GM12874 (cell line): ENCODE measurements around the gene CIBAR2.

ENCODE experiments used
- TF ChIP-seq, protein P1 (sequence below): IDR thresholded peaks from 2 replicates; pipeline ENCODE4 v1.5.1; 2011; ENCODE audit warnings: low read depth, mild to moderate bottlenecking, control low read depth, low read length, moderate library complexity; ENCODE audit not compliant: insufficient read depth

Gene CIBAR2

DNA sequence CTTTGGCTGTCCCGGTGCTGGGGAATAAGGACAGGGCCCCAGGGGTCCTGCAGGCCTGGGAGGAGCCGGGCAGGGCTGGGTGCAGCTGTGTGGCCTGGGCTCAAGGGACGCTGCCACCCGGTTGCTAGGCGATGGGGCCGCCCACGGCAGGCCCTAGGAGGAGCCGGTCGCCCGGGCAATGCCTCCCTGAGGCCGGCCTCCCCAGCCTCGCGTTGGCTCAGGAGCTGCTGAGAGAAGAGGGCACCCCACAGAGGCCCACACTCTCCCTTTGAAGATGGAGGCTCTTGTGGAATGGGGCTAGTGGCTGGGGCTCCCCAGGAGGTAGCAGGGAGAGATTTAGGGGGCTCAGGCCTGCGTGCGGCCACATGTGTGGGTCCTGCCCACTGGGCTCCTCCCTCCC, at the start of gene CIBAR2:
TSS of gene CIBAR2 (minus strand) at position 109 of the 400 bp plus-strand sequence. CDS start 120 bp downstream, outside the sequence.
- TF ChIP-seq, protein P1, sequence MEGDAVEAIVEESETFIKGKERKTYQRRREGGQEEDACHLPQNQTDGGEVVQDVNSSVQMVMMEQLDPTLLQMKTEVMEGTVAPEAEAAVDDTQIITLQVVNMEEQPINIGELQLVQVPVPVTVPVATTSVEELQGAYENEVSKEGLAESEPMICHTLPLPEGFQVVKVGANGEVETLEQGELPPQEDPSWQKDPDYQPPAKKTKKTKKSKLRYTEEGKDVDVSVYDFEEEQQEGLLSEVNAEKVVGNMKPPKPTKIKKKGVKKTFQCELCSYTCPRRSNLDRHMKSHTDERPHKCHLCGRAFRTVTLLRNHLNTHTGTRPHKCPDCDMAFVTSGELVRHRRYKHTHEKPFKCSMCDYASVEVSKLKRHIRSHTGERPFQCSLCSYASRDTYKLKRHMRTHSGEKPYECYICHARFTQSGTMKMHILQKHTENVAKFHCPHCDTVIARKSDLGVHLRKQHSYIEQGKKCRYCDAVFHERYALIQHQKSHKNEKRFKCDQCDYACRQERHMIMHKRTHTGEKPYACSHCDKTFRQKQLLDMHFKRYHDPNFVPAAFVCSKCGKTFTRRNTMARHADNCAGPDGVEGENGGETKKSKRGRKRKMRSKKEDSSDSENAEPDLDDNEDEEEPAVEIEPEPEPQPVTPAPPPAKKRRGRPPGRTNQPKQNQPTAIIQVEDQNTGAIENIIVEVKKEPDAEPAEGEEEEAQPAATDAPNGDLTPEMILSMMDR, result no peak

DNA sequence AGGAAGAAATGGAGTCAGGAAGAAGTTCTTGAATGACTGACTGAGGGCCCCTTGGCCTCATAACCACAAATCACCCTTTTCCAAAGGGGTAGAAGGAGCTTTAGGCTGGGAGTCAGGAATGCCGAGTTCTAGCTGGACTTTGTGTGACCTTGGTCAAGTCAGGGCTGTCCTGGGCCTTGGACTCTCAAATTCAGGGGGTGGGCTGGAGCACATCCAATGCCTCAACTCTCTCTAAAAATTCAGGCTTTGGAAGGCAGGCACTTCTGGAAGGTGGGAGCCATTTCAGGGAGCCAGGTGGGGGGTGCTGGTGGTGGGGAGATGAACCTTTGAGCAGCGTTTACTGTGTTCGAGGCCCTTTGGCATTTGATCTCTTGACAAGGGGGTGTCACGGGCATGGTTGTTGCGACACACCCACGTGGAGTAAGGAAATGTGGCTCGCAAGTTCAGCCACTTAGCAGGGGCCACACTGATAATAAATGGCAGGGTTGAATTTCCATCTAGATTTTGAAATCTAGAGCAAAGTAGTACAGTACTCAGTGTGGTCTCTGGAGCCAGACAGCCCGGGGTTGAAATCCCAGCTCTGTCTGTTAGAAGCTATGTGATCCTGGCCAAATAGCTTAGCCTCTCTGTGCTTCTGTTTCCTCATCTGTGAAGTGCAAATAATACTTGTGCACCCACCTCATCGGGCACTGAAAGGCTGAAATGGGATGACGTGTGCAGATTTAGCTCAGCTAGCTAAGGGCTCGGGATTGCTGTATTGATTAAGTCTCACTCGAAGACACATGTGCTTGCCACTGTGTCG, 47.1 kb upstream of the CIBAR2 start:
- TF ChIP-seq, protein P1, result no peak

DNA sequence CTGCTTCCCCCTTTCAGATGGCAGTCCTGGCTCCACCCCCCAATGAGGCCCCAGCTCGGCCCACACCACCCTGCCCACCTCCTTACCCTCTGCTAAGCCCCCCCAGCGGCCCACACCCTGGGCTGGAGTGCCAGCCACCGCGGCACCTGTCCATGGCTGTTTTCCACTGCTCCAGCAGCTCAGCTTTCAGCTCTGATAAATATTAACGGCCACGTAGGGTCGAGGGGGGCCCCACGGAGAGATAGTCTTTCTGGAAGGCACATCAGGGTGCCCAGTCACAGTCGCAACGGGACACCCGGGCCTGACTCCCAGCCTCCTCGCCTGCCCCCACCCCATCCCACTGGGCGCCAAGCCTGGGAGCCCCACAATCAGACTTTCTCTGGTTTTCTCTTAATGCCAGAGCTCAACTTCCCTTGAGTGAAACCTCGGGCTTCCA, 46.5 kb upstream of the CIBAR2 start:
- TF ChIP-seq, protein P1, result no peak

DNA sequence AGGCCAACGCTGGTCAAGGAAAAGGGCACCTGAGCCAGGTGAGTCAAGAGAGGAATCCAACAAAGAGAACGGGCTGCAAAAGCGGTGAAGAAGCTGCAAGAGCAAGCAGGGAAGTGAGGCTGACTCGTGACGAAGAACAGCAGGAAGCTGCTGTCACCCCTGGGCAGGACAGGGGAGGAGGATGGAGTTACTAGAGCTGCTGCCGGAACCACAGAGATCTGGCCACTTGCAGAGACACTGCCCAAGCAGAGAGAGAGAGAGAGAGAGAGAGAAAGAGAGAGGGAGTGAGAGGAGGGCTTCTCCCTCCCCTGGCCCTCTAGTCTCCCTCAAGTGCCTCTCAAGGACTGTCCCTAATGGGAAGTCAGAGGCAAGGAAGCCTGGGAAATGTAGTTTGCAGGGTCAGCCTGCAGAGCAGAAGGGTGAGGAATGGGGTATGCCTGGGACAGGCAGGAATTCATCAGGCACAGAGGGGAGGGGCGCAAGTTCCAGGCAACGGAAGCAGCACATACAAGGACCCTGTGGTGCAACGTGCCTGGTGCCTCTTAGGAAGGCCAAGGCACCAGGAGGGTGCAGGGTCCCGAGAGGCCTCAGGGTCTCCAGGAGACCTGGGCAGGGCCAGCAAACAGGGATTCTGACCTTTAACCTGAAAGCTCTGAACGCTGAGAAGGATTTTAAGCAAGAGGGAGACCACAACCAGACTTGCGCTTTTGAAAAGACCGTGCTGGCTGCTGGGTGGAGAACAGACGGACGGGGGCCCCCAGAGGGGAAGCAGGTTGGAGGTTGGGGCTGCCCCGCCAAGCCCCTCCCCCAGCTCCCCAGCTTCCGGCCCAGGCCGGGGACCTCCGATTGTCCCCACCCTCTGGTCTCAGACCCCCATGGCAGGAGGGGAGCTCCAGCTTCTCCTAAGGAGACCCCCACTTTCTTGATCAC, 45.8 kb upstream of the CIBAR2 start:
- TF ChIP-seq, protein P1, result no peak

DNA sequence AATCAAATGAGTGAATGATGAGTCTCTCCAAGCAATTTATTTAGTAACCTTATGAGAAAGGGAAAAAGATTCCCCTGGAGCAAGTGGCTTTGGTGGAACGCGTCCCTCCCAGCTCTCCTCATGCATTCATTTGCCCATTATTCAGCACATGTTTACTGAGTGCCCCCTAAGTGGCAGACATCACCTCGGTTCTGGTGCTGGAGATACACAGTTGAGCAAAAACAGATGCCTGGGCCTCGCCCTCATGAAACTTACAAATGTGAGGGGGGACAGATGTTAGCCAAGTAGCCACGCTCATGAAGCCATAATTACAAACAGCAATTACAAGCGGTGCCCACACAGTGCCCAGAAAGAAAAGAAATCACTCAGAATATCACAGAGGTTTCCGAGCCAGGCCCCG, 45.1 kb upstream of the CIBAR2 start:
- TF ChIP-seq, protein P1, result no peak

DNA sequence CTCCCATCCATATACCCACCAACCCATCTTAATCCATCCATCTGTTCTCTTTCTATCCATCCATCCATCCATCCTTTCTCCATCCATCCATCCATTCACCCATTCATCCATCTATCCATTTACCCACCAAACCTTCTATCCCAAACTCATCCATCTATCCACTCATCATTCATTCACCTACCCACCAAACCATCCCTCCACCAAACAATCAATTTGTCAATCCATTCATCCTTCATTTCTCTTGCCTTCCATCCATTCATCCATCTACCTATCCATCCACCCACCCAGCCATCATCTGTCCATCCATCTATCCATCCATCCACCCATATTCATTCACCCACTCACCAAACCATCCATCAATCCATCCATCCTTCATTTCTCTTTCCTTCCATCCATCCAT, 44.6 kb upstream of the CIBAR2 start:
- TF ChIP-seq, protein P1, result no peak

DNA sequence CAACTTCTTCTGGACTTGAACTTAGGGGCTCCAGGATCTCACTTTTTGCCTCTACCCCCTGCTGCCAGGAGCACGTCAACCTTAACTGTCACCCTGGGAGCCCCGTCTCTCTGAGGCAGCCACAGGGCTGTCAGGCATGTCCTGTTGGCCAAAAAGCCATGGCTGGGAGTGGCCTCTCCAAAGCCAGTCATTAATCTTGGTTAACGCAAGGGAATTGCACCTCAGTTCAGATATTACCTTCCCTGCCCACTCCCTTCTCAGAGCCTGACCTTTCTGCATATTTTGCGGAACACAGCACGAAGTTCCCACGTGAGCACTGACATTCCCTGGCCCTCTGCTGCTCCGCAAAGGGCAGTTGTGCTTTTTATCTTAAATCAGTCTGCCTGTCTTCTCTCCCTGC, 44.2 kb upstream of the CIBAR2 start:
- TF ChIP-seq, protein P1, result no peak
